ENCODE measurements around the gene FOXP4. TPM values are rescaled to one million over a fixed set of nuclear protein-coding genes. Genes with fewer than 3 reads are reported as not detected.

FOXP4 gene
- total and polyA plus RNA-seq, 2 of the 13 experiments (the other 11 are each of a cell fraction or from before 2014, with no cell fraction given) = 11.0 to 12.4 TPM

DNA sequence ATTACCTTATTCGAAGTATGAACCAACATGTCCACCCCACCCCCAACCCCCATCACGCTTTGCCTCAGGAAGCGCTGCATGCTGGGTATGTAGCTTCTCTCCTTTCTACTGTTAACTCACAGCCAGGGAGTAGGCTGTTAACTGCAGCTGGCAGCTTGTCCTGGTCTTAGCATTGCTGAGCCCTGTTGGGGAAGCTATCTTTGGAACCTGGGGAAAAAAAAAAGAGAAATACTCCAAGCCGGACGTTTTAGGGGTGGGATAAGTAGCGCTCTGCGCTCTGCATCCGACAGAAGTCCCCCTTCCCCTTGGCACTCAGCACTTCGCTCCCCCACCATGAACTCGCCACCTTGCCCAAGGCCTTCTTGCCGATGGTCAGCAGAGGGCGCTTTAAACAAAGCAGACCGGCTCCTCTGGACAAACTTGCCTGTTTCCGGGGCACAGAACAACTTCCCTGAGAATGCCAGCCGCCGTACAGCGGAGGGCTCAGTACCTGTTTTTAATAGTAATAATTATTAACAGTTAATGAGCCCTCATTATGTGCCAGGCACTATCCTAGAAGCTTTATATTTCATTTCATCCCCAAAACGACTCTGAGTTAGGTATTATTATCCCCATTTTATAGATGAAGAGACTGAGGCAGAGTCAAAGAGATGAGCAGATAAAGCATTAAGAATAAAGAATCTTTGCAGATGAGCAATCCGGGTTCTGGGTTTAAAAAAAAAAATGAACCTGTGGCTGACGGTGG is 56.9 kb downstream of the FOXP4 start (continued):
- TF ChIP-seq FOXC1 (CRISPR knock-in tag; IDR thresholded peaks at IDR 0.05; ENCODE audit: borderline replicate concordance) (no peak), AGO1 (IDR thresholded peaks at IDR 0.05; ENCODE audit: low read depth, low read length, poor library complexity, severe bottlenecking) (no peak), AGO2 (optimal IDR thresholded peaks at IDR 0.05; ENCODE audit: low read depth, low read length) (no peak), SATB2 (CRISPR knock-in tag; IDR thresholded peaks at IDR 0.05) (no peak), FOSL2 (CRISPR knock-in tag; IDR thresholded peaks at IDR 0.05) (peak; percentile 22; the same call in 1 of the 2 replicates), SMC3 (IDR thresholded peaks at IDR 0.05; ENCODE audit: low read length) (peak; percentile 93), NR2F1 (CRISPR knock-in tag; IDR thresholded peaks at IDR 0.05) (no peak), ZNF317 (CRISPR knock-in tag; IDR thresholded peaks at IDR 0.05) (no peak)
- TF ChIP-seq, protein P1, sequence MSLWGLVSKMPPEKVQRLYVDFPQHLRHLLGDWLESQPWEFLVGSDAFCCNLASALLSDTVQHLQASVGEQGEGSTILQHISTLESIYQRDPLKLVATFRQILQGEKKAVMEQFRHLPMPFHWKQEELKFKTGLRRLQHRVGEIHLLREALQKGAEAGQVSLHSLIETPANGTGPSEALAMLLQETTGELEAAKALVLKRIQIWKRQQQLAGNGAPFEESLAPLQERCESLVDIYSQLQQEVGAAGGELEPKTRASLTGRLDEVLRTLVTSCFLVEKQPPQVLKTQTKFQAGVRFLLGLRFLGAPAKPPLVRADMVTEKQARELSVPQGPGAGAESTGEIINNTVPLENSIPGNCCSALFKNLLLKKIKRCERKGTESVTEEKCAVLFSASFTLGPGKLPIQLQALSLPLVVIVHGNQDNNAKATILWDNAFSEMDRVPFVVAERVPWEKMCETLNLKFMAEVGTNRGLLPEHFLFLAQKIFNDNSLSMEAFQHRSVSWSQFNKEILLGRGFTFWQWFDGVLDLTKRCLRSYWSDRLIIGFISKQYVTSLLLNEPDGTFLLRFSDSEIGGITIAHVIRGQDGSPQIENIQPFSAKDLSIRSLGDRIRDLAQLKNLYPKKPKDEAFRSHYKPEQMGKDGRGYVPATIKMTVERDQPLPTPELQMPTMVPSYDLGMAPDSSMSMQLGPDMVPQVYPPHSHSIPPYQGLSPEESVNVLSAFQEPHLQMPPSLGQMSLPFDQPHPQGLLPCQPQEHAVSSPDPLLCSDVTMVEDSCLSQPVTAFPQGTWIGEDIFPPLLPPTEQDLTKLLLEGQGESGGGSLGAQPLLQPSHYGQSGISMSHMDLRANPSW (CRISPR knock-in tag; IDR thresholded peaks at IDR 0.05; ENCODE audit: borderline replicate concordance) = no peak
- TF ChIP-seq, protein P2, sequence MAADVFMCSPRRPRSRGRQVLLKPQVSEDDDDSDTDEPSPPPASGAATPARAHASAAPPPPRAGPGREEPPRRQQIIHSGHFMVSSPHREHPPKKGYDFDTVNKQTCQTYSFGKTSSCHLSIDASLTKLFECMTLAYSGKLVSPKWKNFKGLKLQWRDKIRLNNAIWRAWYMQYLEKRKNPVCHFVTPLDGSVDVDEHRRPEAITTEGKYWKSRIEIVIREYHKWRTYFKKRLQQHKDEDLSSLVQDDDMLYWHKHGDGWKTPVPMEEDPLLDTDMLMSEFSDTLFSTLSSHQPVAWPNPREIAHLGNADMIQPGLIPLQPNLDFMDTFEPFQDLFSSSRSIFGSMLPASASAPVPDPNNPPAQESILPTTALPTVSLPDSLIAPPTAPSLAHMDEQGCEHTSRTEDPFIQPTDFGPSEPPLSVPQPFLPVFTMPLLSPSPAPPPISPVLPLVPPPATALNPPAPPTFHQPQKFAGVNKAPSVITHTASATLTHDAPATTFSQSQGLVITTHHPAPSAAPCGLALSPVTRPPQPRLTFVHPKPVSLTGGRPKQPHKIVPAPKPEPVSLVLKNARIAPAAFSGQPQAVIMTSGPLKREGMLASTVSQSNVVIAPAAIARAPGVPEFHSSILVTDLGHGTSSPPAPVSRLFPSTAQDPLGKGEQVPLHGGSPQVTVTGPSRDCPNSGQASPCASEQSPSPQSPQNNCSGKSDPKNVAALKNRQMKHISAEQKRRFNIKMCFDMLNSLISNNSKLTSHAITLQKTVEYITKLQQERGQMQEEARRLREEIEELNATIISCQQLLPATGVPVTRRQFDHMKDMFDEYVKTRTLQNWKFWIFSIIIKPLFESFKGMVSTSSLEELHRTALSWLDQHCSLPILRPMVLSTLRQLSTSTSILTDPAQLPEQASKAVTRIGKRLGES (CRISPR knock-in tag; IDR thresholded peaks at IDR 0.05; ENCODE audit: borderline replicate concordance) = no peak
- TF ChIP-seq, protein P3, sequence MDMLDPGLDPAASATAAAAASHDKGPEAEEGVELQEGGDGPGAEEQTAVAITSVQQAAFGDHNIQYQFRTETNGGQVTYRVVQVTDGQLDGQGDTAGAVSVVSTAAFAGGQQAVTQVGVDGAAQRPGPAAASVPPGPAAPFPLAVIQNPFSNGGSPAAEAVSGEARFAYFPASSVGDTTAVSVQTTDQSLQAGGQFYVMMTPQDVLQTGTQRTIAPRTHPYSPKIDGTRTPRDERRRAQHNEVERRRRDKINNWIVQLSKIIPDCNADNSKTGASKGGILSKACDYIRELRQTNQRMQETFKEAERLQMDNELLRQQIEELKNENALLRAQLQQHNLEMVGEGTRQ (IDR thresholded peaks at IDR 0.05; ENCODE audit: low read depth, low read length) = no peak
- TF ChIP-seq, protein P3 (CRISPR knock-in tag; IDR thresholded peaks at IDR 0.05; ENCODE audit: borderline replicate concordance) = no peak
- TF ChIP-seq, protein P4, sequence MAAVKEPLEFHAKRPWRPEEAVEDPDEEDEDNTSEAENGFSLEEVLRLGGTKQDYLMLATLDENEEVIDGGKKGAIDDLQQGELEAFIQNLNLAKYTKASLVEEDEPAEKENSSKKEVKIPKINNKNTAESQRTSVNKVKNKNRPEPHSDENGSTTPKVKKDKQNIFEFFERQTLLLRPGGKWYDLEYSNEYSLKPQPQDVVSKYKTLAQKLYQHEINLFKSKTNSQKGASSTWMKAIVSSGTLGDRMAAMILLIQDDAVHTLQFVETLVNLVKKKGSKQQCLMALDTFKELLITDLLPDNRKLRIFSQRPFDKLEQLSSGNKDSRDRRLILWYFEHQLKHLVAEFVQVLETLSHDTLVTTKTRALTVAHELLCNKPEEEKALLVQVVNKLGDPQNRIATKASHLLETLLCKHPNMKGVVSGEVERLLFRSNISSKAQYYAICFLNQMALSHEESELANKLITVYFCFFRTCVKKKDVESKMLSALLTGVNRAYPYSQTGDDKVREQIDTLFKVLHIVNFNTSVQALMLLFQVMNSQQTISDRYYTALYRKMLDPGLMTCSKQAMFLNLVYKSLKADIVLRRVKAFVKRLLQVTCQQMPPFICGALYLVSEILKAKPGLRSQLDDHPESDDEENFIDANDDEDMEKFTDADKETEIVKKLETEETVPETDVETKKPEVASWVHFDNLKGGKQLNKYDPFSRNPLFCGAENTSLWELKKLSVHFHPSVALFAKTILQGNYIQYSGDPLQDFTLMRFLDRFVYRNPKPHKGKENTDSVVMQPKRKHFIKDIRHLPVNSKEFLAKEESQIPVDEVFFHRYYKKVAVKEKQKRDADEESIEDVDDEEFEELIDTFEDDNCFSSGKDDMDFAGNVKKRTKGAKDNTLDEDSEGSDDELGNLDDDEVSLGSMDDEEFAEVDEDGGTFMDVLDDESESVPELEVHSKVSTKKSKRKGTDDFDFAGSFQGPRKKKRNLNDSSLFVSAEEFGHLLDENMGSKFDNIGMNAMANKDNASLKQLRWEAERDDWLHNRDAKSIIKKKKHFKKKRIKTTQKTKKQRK (IDR thresholded peaks at IDR 0.05; ENCODE audit: low read length) = no peak
- TF ChIP-seq, protein P5, sequence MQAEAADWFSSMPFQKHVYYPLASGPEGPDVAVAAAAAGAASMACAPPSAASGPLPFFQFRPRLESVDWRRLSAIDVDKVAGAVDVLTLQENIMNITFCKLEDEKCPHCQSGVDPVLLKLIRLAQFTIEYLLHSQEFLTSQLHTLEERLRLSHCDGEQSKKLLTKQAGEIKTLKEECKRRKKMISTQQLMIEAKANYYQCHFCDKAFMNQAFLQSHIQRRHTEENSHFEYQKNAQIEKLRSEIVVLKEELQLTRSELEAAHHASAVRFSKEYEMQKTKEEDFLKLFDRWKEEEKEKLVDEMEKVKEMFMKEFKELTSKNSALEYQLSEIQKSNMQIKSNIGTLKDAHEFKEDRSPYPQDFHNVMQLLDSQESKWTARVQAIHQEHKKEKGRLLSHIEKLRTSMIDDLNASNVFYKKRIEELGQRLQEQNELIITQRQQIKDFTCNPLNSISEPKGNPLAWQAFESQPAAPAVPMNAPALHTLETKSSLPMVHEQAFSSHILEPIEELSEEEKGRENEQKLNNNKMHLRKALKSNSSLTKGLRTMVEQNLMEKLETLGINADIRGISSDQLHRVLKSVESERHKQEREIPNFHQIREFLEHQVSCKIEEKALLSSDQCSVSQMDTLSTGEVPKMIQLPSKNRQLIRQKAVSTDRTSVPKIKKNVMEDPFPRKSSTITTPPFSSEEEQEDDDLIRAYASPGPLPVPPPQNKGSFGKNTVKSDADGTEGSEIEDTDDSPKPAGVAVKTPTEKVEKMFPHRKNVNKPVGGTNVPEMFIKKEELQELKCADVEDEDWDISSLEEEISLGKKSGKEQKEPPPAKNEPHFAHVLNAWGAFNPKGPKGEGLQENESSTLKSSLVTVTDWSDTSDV (CRISPR knock-in tag; IDR thresholded peaks at IDR 0.05) = no peak

Data from HepG2 (cell line).